Anterior cingulate cortex (tissue), 58 donors: ENCODE data around the gene DNM1.

Experiments used
- DNase-seq, 58 donors: peaks; one replicate each; lab custom pipeline; 2025; lab: John Stamatoyannopoulos, UW

The DNM1 gene

GRCh38 chr9:128296340-128297220 lies 93.4 kb downstream of the DNM1 start:
- DNase-seq: no peak

- no peak for DNase-seq
Measured at GRCh38 chr9:128297221-128297773, 94.1 kb downstream of the DNM1 start.

- no peak for DNase-seq
Measured at GRCh38 chr9:128298535-128299482, 95.6 kb downstream of the DNM1 start.

GRCh38 chr9:128304136-128304970 lies 101.2 kb downstream of the DNM1 start:
- DNase-seq: no peak
